Transverse colon (tissue), 4 donors: Measurements from ENCODE around the gene HNF1B.

Experiments used
- POLR2A ChIP-seq: fragments of 450-650 bp; IDR thresholded peaks from one replicate; pipeline ENCODE4 v1.6.1; 2016; ENCODE audit warnings: antibody characterized with exemption, mild to moderate bottlenecking, moderate library complexity
- POLR2AphosphoS5 ChIP-seq, 3 donors: sonication (generic); formaldehyde crosslinking; IDR thresholded peaks; one replicate each; pipeline ENCODE4 v1.6.1; 2016; ENCODE audit warnings: antibody characterized with exemption in 3 of 3
- TF ChIP-seq, protein P1 (sequence below), 5 experiments: fragments of 200-600 bp in 3 of 5; fragments of 450-650 bp in 2 of 5; sonication (generic) in 3 of 5; IDR thresholded peaks; 1 replicate in 2 of 5; 2 replicates in 3 of 5; pipeline ENCODE4 v1.5.1; 2016 to 2017; ENCODE audit warnings: antibody characterized with exemption in 5 of 5, inconsistent platforms in 3 of 5, mild to moderate bottlenecking in 2 of 5, moderate library complexity in 1 of 5

DNA sequence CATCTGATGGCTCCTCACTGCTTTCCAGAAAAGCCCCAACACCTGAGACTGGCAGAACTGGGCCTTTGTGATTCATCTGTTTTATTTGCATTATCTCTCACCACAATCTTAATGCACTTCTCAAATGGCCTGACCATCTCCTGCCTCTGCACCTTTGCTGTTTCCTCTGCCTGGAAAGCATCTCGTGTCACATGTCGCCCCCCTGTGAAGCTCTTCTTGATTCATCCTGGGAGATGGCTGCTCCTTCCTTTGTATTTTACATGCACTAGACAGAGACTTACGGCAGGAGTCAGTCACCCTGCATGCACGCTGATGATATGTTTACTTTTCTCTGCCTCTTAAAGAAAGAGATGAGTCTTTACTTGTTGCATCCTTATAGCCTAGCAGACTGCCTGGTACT is 30.0 kb downstream of the HNF1B start:
- TF ChIP-seq POLR2A (no peak), POLR2AphosphoS5 (IDR thresholded peaks at IDR 0.05) (no peak)
- TF ChIP-seq, protein P1, sequence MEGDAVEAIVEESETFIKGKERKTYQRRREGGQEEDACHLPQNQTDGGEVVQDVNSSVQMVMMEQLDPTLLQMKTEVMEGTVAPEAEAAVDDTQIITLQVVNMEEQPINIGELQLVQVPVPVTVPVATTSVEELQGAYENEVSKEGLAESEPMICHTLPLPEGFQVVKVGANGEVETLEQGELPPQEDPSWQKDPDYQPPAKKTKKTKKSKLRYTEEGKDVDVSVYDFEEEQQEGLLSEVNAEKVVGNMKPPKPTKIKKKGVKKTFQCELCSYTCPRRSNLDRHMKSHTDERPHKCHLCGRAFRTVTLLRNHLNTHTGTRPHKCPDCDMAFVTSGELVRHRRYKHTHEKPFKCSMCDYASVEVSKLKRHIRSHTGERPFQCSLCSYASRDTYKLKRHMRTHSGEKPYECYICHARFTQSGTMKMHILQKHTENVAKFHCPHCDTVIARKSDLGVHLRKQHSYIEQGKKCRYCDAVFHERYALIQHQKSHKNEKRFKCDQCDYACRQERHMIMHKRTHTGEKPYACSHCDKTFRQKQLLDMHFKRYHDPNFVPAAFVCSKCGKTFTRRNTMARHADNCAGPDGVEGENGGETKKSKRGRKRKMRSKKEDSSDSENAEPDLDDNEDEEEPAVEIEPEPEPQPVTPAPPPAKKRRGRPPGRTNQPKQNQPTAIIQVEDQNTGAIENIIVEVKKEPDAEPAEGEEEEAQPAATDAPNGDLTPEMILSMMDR (IDR thresholded peaks at IDR 0.05), result no peak
